Measurements from ENCODE around the gene GDI2. TPM values are rescaled to one million over a fixed set of nuclear protein-coding genes. Genes with fewer than 3 reads are reported as not detected.
A peak's percentile ranks its signal among the peaks of the same experiment; 100 is the strongest.
"Not testable (repeated sequence)": the region's sequence is repeated elsewhere in the genome, so short reads cannot be mapped to it uniquely, and the experiment has no call there.

The GDI2 gene
- total RNA-seq, 2 donors from 2014 or later = 179 to 185 TPM

DNA sequence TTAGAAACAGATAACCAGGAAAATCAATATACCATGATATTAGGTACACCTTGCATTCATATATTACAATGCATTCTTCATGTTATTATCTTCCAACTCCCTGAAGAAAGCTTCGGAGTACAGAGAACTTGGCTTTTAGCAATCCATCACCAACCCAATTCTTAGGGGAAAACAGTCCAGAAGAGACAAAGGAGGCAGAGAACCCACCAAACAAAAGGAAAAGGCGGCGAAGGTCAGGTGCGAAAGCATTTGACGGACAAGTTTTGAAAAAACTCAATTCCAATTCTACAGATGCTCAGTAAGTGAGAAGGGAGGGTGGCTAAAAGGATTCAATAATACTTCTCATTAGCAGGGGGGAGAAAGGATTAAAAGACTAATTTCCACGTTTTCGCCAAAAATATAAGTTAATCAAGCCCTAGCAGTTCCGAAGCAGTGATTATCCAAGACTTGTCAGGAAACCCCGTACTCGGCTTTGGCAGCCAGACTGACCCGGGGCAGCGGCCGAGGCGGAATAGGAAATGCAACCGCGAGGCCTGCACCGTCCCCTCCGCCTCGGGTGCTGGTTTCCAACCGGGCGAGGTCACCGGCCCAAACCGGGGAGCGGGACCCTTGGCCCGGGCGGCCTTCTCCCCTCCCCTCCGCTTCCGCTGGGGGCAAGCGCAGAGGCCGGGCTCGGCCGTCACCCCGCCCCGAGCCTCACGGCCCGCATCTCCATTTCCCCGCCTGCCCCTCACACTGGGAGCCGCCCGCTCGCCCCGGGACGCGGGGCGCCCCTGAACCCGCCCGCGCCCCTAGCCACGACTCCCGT lies 747 bp downstream of the GDI2 start:
- intact Hi-C loops (cut with DNase I) = no loop called here

DNA sequence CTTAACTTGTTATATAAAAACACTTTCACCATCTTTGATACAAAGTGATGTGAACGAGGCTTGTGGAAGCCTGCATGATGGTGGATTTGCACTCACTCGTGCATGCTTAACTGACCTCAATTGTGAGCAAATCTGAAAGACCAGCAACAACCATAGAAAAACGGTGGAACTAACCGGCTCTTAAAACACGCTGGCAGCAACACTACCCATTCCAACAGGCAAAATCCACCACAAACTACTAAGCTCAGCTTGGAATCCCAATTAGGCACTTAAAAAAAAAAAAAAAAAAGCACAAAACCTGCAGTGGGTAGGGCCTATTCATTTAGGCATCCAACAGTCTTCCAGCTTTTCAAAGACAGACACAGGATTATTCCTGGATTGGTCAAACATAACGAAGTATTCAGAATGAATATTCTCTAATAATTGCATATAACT lies 1.8 kb downstream of the GDI2 start:
- ATAC-seq (no peak), DNase-seq (no peak)
- Histone ChIP-seq H3K27me3 (no peaks in the 10 kb centered on the region), H3K9me3 (no peaks in the 10 kb centered on the region), H3K4me1 (peaks cover 57% of the 10 kb centered on the region), H3K27ac (no peak overlapping the region), H3K36me3 (replicated peaks in 1 of 2; ENCODE audit: insufficient read depth in 1 of 2, low read depth in 2 of 2) (no peaks in the 10 kb centered on the region), H3K4me3 (no peak overlapping the region)
- WGBS, 2 donors = 4 to 7% methylated on average over 6 of the region's 6 CpGs
- intact Hi-C loops (cut with DNase I) = no loop called here
- TF ChIP-seq, protein P1, sequence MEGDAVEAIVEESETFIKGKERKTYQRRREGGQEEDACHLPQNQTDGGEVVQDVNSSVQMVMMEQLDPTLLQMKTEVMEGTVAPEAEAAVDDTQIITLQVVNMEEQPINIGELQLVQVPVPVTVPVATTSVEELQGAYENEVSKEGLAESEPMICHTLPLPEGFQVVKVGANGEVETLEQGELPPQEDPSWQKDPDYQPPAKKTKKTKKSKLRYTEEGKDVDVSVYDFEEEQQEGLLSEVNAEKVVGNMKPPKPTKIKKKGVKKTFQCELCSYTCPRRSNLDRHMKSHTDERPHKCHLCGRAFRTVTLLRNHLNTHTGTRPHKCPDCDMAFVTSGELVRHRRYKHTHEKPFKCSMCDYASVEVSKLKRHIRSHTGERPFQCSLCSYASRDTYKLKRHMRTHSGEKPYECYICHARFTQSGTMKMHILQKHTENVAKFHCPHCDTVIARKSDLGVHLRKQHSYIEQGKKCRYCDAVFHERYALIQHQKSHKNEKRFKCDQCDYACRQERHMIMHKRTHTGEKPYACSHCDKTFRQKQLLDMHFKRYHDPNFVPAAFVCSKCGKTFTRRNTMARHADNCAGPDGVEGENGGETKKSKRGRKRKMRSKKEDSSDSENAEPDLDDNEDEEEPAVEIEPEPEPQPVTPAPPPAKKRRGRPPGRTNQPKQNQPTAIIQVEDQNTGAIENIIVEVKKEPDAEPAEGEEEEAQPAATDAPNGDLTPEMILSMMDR (IDR thresholded peaks at IDR 0.05) = no peak
- TF ChIP-seq POLR2A (IDR thresholded peaks at IDR 0.05) = no peak

More for the DNA sequence above, 747 bp downstream of the GDI2 start:
- Histone ChIP-seq H3K4me3 (peak overlapping the region; percentile 71 to 92), H3K27ac (peak overlapping the region; percentile 74 to 100 (median 98)), H3K36me3 (replicated peaks in 1 of 2; ENCODE audit: insufficient read depth in 1 of 2, low read depth in 2 of 2) (no peaks in the 10 kb centered on the region), H3K27me3 (no peaks in the 10 kb centered on the region), H3K4me1 (peaks cover 48% of the 10 kb centered on the region), H3K9me3 (no peaks in the 10 kb centered on the region)
- 0% methylated on average over 11 to 44 of the region's 49 CpGs for WGBS, 2 donors
- ATAC-seq (peak; percentile 25), DNase-seq (peak; percentile 44 to 62 (median 49))
- TF ChIP-seq POLR2A (IDR thresholded peaks at IDR 0.05) = no peak
- TF ChIP-seq, protein P1 (IDR thresholded peaks at IDR 0.05) = no peak

DNA sequence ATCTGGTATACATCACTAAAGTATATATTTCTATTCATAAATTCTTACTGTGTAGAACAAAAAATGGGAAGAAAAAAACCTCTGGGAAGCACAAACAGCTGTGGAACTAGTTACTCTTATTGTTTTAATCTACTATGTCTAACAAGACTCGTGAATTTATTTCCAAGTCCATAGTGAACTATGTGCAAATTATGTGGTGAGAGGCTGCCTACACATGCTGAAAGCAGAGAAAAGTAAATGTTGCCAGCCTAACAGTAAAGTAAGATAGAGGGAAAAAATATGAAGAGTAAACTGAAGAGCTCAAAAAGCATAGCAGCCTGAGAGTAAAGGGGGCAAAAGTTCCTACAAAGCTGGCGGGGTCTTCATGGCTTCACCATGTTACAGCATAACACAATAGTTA lies 3.0 kb downstream of the GDI2 start:
- Histone ChIP-seq H3K36me3 (replicated peaks in 1 of 2; ENCODE audit: insufficient read depth in 1 of 2, low read depth in 2 of 2) (no peaks in the 10 kb centered on the region), H3K27me3 (no peaks in the 10 kb centered on the region), H3K4me1 (peaks cover 56% of the 10 kb centered on the region), H3K9me3 (no peaks in the 10 kb centered on the region), H3K4me3 (no peak overlapping the region), H3K27ac (no peak overlapping the region)
- DNase-seq (no peak), ATAC-seq (no peak)
- no peak for TF ChIP-seq POLR2A (IDR thresholded peaks at IDR 0.05)
- TF ChIP-seq, protein P1 (IDR thresholded peaks at IDR 0.05) = no peak
- intact Hi-C loops (cut with DNase I) = no loop called here
- 49 to 63% methylated on average over 2 of the region's 2 CpGs for WGBS, 2 donors

DNA sequence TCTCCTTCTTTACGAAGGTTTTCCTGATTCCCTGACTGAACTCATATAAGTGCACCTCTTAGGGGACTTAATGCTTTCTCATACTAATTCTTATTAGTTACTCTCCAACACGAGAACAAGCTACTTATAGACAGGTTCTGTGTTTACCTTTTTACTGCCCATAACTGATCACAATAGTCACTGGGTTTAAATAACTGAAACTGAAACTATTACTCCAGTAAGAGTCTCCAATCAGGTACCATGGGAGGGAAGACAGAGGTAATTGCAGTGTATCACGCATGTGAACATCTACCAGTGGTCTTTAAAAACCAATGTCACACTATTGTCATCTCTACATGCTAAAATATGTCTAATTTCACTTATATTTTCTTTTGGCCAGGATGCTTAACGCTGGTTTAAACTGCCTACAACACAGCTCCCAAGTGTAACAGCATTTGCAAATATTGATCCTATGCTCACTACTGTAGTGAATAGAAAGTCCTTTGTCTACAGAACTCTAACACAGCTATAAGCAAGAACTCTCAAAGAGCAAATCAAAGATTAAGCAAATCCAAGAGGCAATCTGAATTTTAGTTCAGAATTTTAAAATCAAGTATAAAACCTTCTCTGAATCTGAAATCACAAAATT lies 3.6 kb downstream of the GDI2 start:
- intact Hi-C loops (cut with DNase I) = no loop called here
- H3K36me3 ChIP-seq (replicated peaks in 1 of 2; ENCODE audit: insufficient read depth in 1 of 2, low read depth in 2 of 2) = no peaks in the 10 kb centered on the region
- DNase-seq (no peak), ATAC-seq (no peak)
- peaks cover 50% of the 10 kb centered on the region for H3K4me1 ChIP-seq
- H3K27ac ChIP-seq = peak overlapping the region in 1 of 4 donors; percentile 46
- 14 to 20% methylated on average over 4 of the region's 4 CpGs for WGBS, 2 donors
- no peaks in the 10 kb centered on the region for H3K27me3 ChIP-seq
- no peak overlapping the region for H3K4me3 ChIP-seq
- H3K9me3 ChIP-seq = no peaks in the 10 kb centered on the region
- no peak for TF ChIP-seq POLR2A (IDR thresholded peaks at IDR 0.05)

DNA sequence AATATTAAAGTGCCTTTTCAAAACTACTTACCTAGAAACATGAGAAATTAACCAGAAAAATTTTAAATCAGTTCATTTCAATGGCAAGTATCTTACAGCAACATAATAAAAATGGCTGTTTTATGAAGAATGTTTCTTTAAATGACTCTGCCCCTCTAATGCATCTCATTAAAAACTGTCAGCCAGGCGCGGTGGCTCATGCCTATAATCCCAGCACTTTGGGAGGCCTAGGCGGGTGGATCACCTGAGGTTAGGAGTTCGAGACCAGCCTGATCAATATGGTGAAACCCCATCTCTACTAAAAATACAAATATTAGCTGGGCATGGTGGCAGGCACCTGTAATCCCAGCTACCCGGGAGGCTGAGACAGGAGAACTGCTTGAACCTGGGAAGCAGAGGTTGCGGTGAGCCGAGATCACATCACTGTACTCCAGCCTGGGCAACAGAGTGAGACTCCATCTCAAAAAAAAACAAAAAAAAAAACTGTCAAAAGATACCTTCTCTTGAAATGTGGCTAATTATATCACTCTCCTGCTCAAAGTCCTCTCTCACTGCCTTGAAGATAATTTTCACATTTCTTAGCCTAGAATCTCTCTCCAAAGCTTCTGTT lies 4.3 kb downstream of the GDI2 start:
- DNase-seq; ATAC-seq; intact Hi-C loops (cut with DNase I); H3K9me3 ChIP-seq; H3K4me3 ChIP-seq; H3K27me3 ChIP-seq; H3K36me3 ChIP-seq (replicated peaks in 1 of 2; ENCODE audit: insufficient read depth in 1 of 2, low read depth in 2 of 2): not testable (repeated sequence)
- peak overlapping the region in 1 of 4 donors; percentile 46 for H3K27ac ChIP-seq
- peaks cover 44% of the 10 kb centered on the region for H3K4me1 ChIP-seq
- WGBS, 2 donors = 78 to 83% methylated on average over 7 of the region's 7 CpGs

Measured in body of pancreas (tissue), 4 donors.